ENCODE results near the gene CGNL1. TPM values are rescaled to one million over a fixed set of nuclear protein-coding genes. Genes with fewer than 3 reads are reported as not detected.
A peak's percentile ranks its signal among the peaks of the same experiment; 100 is the strongest.

Gene CGNL1
- total RNA-seq, 1 donor from 2014 or later = 11.0 TPM

DNA sequence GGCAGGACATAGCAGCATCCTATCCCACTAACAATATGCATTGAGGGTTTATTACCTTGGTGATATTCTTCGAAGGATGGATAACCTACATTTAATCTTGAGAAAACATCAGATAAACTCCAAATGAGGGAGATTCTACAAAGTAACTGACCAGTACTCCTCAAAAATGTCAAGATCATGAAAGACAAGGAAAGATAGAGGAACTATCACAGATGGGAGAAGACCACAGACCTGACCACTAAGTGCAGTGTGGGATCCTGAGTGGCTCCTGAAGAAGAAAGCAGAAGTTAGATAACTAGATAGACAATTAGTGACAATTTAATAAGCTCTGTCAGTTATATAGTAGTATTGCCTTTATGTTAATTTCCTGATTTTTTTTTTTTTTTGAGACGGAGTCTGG is 17.7 kb upstream of the CGNL1 start:
- peaks cover 1% of the 10 kb centered on the region for H3K36me3 Mint-ChIP-seq (ENCODE audit: low read depth, unreplicated experiment)
- no peaks in the 10 kb centered on the region for H3K9me3 Mint-ChIP-seq (ENCODE audit: unreplicated experiment)
- Histone ChIP-seq H3K27me3 (ENCODE audit: insufficient read depth, low read length) (no peaks in the 10 kb centered on the region), H3K27ac (ENCODE audit: low read depth, low read length) (no peak overlapping the region), H2AFZ (ENCODE audit: low read depth, low read length) (no peak overlapping the region), H3K4me3 (ENCODE audit: insufficient read depth, low read depth, low read length) (no peak overlapping the region), H3K9me3 (ENCODE audit: insufficient read depth, low read depth, low read length) (no peaks in the 10 kb centered on the region), H4K20me1 (ENCODE audit: insufficient read depth, low read length) (no peaks in the 10 kb centered on the region), H3K9ac (ENCODE audit: low read length) (no peak overlapping the region), H3K4me2 (ENCODE audit: low read length) (no peak overlapping the region), H3K79me2 (ENCODE audit: insufficient read depth, low read length) (no peaks in the 10 kb centered on the region), H3K4me1 (ENCODE audit: insufficient read depth, low read length) (peaks cover 13% of the 10 kb centered on the region), H3K36me3 (ENCODE audit: insufficient read depth, low read length) (no peaks in the 10 kb centered on the region)
- FAIRE-seq (no peak), DNase-seq (ENCODE audit: low read depth) (no peak)
- H3K27me3 Mint-ChIP-seq (ENCODE audit: low read depth, unreplicated experiment) = no peaks in the 10 kb centered on the region
- H3K4me1 Mint-ChIP-seq (ENCODE audit: low read depth, unreplicated experiment) = peaks cover 27% of the 10 kb centered on the region
- TF ChIP-seq, protein P1, sequence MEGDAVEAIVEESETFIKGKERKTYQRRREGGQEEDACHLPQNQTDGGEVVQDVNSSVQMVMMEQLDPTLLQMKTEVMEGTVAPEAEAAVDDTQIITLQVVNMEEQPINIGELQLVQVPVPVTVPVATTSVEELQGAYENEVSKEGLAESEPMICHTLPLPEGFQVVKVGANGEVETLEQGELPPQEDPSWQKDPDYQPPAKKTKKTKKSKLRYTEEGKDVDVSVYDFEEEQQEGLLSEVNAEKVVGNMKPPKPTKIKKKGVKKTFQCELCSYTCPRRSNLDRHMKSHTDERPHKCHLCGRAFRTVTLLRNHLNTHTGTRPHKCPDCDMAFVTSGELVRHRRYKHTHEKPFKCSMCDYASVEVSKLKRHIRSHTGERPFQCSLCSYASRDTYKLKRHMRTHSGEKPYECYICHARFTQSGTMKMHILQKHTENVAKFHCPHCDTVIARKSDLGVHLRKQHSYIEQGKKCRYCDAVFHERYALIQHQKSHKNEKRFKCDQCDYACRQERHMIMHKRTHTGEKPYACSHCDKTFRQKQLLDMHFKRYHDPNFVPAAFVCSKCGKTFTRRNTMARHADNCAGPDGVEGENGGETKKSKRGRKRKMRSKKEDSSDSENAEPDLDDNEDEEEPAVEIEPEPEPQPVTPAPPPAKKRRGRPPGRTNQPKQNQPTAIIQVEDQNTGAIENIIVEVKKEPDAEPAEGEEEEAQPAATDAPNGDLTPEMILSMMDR (IDR thresholded peaks at IDR 0.05; ENCODE audit: insufficient read depth, low read depth, low read length) = no peak
- no peak for TF ChIP-seq EZH2 (IDR thresholded peaks at IDR 0.05; ENCODE audit: insufficient read depth, low read length)
- no peak overlapping the region for H3K27ac Mint-ChIP-seq (ENCODE audit: unreplicated experiment)
- no peak overlapping the region for H3K4me3 Mint-ChIP-seq (ENCODE audit: unreplicated experiment)

- H3K79me2 ChIP-seq (ENCODE audit: insufficient read depth, low read length) = no peaks in the 10 kb centered on the region
- DNase-seq (ENCODE audit: low read depth) (no peak), FAIRE-seq (no peak)
- H2AFZ ChIP-seq (ENCODE audit: low read depth, low read length) = no peak overlapping the region
- peaks cover 12% of the 10 kb centered on the region for H3K4me1 Mint-ChIP-seq (ENCODE audit: low read depth, unreplicated experiment)
- no peak overlapping the region for H3K4me2 ChIP-seq (ENCODE audit: low read length)
- H4K20me1 ChIP-seq (ENCODE audit: insufficient read depth, low read length) = no peaks in the 10 kb centered on the region
- no peak overlapping the region for H3K4me3 ChIP-seq (ENCODE audit: insufficient read depth, low read depth, low read length)
- no peaks in the 10 kb centered on the region for H3K27me3 ChIP-seq (ENCODE audit: insufficient read depth, low read length)
- no peaks in the 10 kb centered on the region for H3K27me3 Mint-ChIP-seq (ENCODE audit: low read depth, unreplicated experiment)
- H3K36me3 ChIP-seq (ENCODE audit: insufficient read depth, low read length) = no peaks in the 10 kb centered on the region
- H3K9me3 ChIP-seq (ENCODE audit: insufficient read depth, low read depth, low read length) = no peaks in the 10 kb centered on the region
- H3K36me3 Mint-ChIP-seq (ENCODE audit: low read depth, unreplicated experiment) = no peaks in the 10 kb centered on the region
- H3K9me3 Mint-ChIP-seq (ENCODE audit: unreplicated experiment) = no peaks in the 10 kb centered on the region
- H3K9ac ChIP-seq (ENCODE audit: low read length) = no peak overlapping the region
- no peak overlapping the region for H3K27ac Mint-ChIP-seq (ENCODE audit: unreplicated experiment)
- no peak overlapping the region for H3K4me3 Mint-ChIP-seq (ENCODE audit: unreplicated experiment)
- no peak for TF ChIP-seq EZH2 (IDR thresholded peaks at IDR 0.05; ENCODE audit: insufficient read depth, low read length)
- TF ChIP-seq, protein P1 (IDR thresholded peaks at IDR 0.05; ENCODE audit: insufficient read depth, low read depth, low read length) = no peak
- H3K4me1 ChIP-seq (ENCODE audit: insufficient read depth, low read length) = peaks cover 4% of the 10 kb centered on the region
- H3K27ac ChIP-seq (ENCODE audit: low read depth, low read length) = no peak overlapping the region
Measured at GRCh38 chr15:57363661-57364060, 12.6 kb upstream of the CGNL1 start.

- H3K27ac Mint-ChIP-seq (ENCODE audit: unreplicated experiment) = no peak overlapping the region
- TF ChIP-seq, protein P1 (IDR thresholded peaks at IDR 0.05; ENCODE audit: insufficient read depth, low read depth, low read length) = peak; percentile 32
- TF ChIP-seq EZH2 (IDR thresholded peaks at IDR 0.05; ENCODE audit: insufficient read depth, low read length) = no peak
Measured at GRCh38 chr15:57364282-57365007, 11.9 kb upstream of the CGNL1 start.

More at GRCh38 chr15:57364282-57365007, 11.9 kb upstream of the CGNL1 start:
- H3K9me3 Mint-ChIP-seq (ENCODE audit: unreplicated experiment) = no peaks in the 10 kb centered on the region
- Histone ChIP-seq H3K4me2 (ENCODE audit: low read length) (peak overlapping the region; percentile 44), H3K27me3 (ENCODE audit: insufficient read depth, low read length) (no peaks in the 10 kb centered on the region), H3K36me3 (ENCODE audit: insufficient read depth, low read length) (no peaks in the 10 kb centered on the region), H2AFZ (ENCODE audit: low read depth, low read length) (no peak overlapping the region), H3K9me3 (ENCODE audit: insufficient read depth, low read depth, low read length) (no peaks in the 10 kb centered on the region), H3K4me1 (ENCODE audit: insufficient read depth, low read length) (peaks cover 4% of the 10 kb centered on the region), H3K79me2 (ENCODE audit: insufficient read depth, low read length) (no peaks in the 10 kb centered on the region), H3K4me3 (ENCODE audit: insufficient read depth, low read depth, low read length) (no peak overlapping the region), H3K27ac (ENCODE audit: low read depth, low read length) (no peak overlapping the region), H3K9ac (ENCODE audit: low read length) (peak overlapping the region; percentile 23), H4K20me1 (ENCODE audit: insufficient read depth, low read length) (no peaks in the 10 kb centered on the region)
- H3K27me3 Mint-ChIP-seq (ENCODE audit: low read depth, unreplicated experiment) = no peaks in the 10 kb centered on the region
- FAIRE-seq = no peak
- no peaks in the 10 kb centered on the region for H3K36me3 Mint-ChIP-seq (ENCODE audit: low read depth, unreplicated experiment)
- H3K4me3 Mint-ChIP-seq (ENCODE audit: unreplicated experiment) = no peak overlapping the region
- DNase-seq (ENCODE audit: low read depth) = no peak
- H3K4me1 Mint-ChIP-seq (ENCODE audit: low read depth, unreplicated experiment) = peaks cover 11% of the 10 kb centered on the region

Measured in astrocyte (in vitro differentiated cells and primary cell).